ENCODE measurements around the gene SYP.

GRCh38 chrX:49179358-49179757, 20.6 kb downstream of the SYP start:
- TF ChIP-seq CTCF (IDR thresholded peaks at IDR 0.05) (no peak), POLR2A (IDR thresholded peaks at IDR 0.05) (no peak)

All from breast epithelium (tissue), 3 donors.